Measurements from ENCODE around the gene TULP1. TPM values are rescaled to one million over a fixed set of nuclear protein-coding genes. Genes with fewer than 3 reads are reported as not detected.
"Not testable (repeated sequence)": the region's sequence is repeated elsewhere in the genome, so short reads cannot be mapped to it uniquely, and the experiment has no call there.

Gene TULP1
- total and polyA plus RNA-seq, 4 donors = 0.05 to 2.6 (median 0.26) TPM; not detected in 1

GRCh38 chr6:35521235-35521634, 8.5 kb upstream of the TULP1 start:
- WGBS, 2 donors = 91 to 96% methylated on average over 4 of the region's 4 CpGs
- no peak overlapping the region for H3K27ac ChIP-seq (ENCODE audit: low read depth in 1 of 2, low read length in 1 of 2)
- no peaks in the 10 kb centered on the region for H3K4me1 ChIP-seq (ENCODE audit: control insufficient read depth in 5 of 5, insufficient read depth in 5 of 5, low read length in 5 of 5)
- ATAC-seq (ENCODE audit: insufficient read depth, low FRiP score) (no peak), DNase-seq (no peak)
- H3K9ac ChIP-seq (ENCODE audit: insufficient read depth in 1 of 2, low read length in 2 of 2) = no peak overlapping the region
- H3K4me3 ChIP-seq = no peak overlapping the region
- H3K9me3 ChIP-seq (ENCODE audit: control insufficient read depth in 4 of 4, insufficient read depth in 3 of 4, low read length in 3 of 4) = no peaks in the 10 kb centered on the region
- TF ChIP-seq CTCF (IDR thresholded peaks at IDR 0.05; ENCODE audit: control extremely low read depth, extremely low read depth) = no peak
- H3K27me3 ChIP-seq (ENCODE audit: control insufficient read depth in 3 of 3, insufficient read depth in 3 of 3, low read length in 2 of 3) = no peaks in the 10 kb centered on the region
- H3K36me3 ChIP-seq (ENCODE audit: control insufficient read depth in 4 of 4, insufficient read depth in 4 of 4, low read length in 4 of 4) = no peaks in the 10 kb centered on the region

- H3K27ac ChIP-seq (ENCODE audit: low read depth in 1 of 2, low read length in 1 of 2) = no peak overlapping the region
- H3K27me3 ChIP-seq (ENCODE audit: control insufficient read depth in 3 of 3, insufficient read depth in 3 of 3, low read length in 2 of 3) = no peaks in the 10 kb centered on the region
- no peak for TF ChIP-seq CTCF (IDR thresholded peaks at IDR 0.05; ENCODE audit: control extremely low read depth, extremely low read depth)
- no peak overlapping the region for H3K4me3 ChIP-seq
- WGBS, 2 donors = 90 to 93% methylated on average over 9 of the region's 9 CpGs
- no peak overlapping the region for H3K9ac ChIP-seq (ENCODE audit: insufficient read depth in 1 of 2, low read length in 2 of 2)
- no peaks in the 10 kb centered on the region for H3K9me3 ChIP-seq (ENCODE audit: control insufficient read depth in 4 of 4, insufficient read depth in 3 of 4, low read length in 3 of 4)
- H3K4me1 ChIP-seq (ENCODE audit: control insufficient read depth in 5 of 5, insufficient read depth in 5 of 5, low read length in 5 of 5) = no peaks in the 10 kb centered on the region
- H3K36me3 ChIP-seq (ENCODE audit: control insufficient read depth in 4 of 4, insufficient read depth in 4 of 4, low read length in 4 of 4) = no peaks in the 10 kb centered on the region
- no peak for ATAC-seq (ENCODE audit: insufficient read depth, low FRiP score)
- DNase-seq = no peak
These were observed 6.8 kb upstream of the TULP1 start for GRCh38 chr6:35519313-35520015.

GRCh38 chr6:35518566-35519312, 6.0 kb upstream of the TULP1 start:
- no peaks in the 10 kb centered on the region for H3K27me3 ChIP-seq (ENCODE audit: control insufficient read depth in 3 of 3, insufficient read depth in 3 of 3, low read length in 2 of 3)
- no peak for DNase-seq
- TF ChIP-seq CTCF (IDR thresholded peaks at IDR 0.05; ENCODE audit: control extremely low read depth, extremely low read depth) = no peak
- ATAC-seq (ENCODE audit: insufficient read depth, low FRiP score) = no peak
- 96 to 97% methylated on average over 6 of the region's 6 CpGs for WGBS, 2 donors
- H3K36me3 ChIP-seq (ENCODE audit: control insufficient read depth in 4 of 4, insufficient read depth in 4 of 4, low read length in 4 of 4) = no peaks in the 10 kb centered on the region
- no peak overlapping the region for H3K4me3 ChIP-seq
- H3K9ac ChIP-seq (ENCODE audit: insufficient read depth in 1 of 2, low read length in 2 of 2) = no peak overlapping the region
- H3K4me1 ChIP-seq (ENCODE audit: control insufficient read depth in 5 of 5, insufficient read depth in 5 of 5, low read length in 5 of 5) = no peaks in the 10 kb centered on the region
- H3K9me3 ChIP-seq (ENCODE audit: control insufficient read depth in 4 of 4, insufficient read depth in 3 of 4, low read length in 3 of 4) = no peaks in the 10 kb centered on the region
- H3K27ac ChIP-seq (ENCODE audit: low read depth in 1 of 2, low read length in 1 of 2) = no peak overlapping the region

- H3K9ac ChIP-seq (ENCODE audit: insufficient read depth in 1 of 2, low read length in 2 of 2); H3K4me3 ChIP-seq; H3K27me3 ChIP-seq (ENCODE audit: control insufficient read depth in 3 of 3, insufficient read depth in 3 of 3, low read length in 2 of 3); H3K4me1 ChIP-seq (ENCODE audit: control insufficient read depth in 5 of 5, insufficient read depth in 5 of 5, low read length in 5 of 5); H3K9me3 ChIP-seq (ENCODE audit: control insufficient read depth in 4 of 4, insufficient read depth in 3 of 4, low read length in 3 of 4); DNase-seq; H3K27ac ChIP-seq (ENCODE audit: low read depth in 1 of 2, low read length in 1 of 2); ATAC-seq (ENCODE audit: insufficient read depth, low FRiP score); H3K36me3 ChIP-seq (ENCODE audit: control insufficient read depth in 4 of 4, insufficient read depth in 4 of 4, low read length in 4 of 4): not testable (repeated sequence)
- 79 to 80% methylated on average over 7 of the region's 7 CpGs for WGBS, 2 donors
These were observed 5.3 kb upstream of the TULP1 start for GRCh38 chr6:35517978-35518377.
